Measurements from ENCODE around the gene OR7C1. TPM values are rescaled to one million over a fixed set of nuclear protein-coding genes. Genes with fewer than 3 reads are reported as not detected.

Gene OR7C1
- total RNA-seq, 4 donors from 2014 or later: 2.2 to 3.3 (median 2.9) TPM

DNA sequence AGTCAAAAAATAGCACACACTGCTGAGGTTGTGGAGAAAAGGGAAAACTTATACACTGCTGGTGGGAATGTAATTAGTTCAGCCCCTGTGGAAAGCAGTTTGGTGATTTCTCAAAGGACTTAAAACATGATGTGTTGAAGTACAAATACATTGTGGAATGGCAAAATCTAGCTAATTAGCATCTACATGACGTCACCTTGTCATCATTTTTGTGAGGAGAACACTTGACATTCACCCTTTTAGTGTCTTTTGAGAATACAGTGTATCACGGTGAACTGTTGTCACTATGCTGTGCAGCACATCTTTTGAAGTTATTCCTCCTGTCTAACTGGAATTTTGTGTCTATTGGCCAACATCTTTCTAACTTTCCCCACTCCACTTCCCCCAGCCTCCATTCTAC lies 8.2 kb upstream of the OR7C1 start:
- 21 to 28% methylated on average over 2 of the region's 2 CpGs for WGBS, 2 donors
- intact Hi-C loops (cut with DNase I; ENCODE audit: low total_unique reads): no loop called here
- no peak for DNase-seq (ENCODE audit: low spot score in 2 of 2)
- H3K4me3 ChIP-seq (ENCODE audit: low read depth, poor library complexity, severe bottlenecking): no peak overlapping the region
- TF ChIP-seq, protein P1, sequence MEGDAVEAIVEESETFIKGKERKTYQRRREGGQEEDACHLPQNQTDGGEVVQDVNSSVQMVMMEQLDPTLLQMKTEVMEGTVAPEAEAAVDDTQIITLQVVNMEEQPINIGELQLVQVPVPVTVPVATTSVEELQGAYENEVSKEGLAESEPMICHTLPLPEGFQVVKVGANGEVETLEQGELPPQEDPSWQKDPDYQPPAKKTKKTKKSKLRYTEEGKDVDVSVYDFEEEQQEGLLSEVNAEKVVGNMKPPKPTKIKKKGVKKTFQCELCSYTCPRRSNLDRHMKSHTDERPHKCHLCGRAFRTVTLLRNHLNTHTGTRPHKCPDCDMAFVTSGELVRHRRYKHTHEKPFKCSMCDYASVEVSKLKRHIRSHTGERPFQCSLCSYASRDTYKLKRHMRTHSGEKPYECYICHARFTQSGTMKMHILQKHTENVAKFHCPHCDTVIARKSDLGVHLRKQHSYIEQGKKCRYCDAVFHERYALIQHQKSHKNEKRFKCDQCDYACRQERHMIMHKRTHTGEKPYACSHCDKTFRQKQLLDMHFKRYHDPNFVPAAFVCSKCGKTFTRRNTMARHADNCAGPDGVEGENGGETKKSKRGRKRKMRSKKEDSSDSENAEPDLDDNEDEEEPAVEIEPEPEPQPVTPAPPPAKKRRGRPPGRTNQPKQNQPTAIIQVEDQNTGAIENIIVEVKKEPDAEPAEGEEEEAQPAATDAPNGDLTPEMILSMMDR (IDR thresholded peaks at IDR 0.05): no peak
- TF ChIP-seq POLR2A (IDR thresholded peaks at IDR 0.05): no peak

DNA sequence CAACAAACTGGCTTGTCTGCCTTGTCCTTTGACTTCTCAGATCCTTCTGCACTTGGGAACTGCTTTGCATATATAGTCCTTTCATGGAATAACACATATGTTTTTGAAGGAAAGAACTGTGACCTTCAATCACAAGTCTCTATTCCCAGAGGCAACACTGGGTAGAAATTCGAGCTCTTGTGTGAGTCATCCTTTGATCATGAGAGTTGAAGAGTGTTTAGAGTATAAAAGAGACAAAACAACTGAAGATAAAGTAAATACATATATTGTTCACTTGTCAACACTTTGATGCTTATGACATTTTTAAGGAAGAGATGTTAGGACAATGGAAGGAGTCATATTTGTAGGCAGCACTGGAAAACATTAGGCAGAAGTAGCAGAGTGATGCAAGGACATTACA lies 5.2 kb upstream of the OR7C1 start:
- WGBS, 2 donors: 10 to 13% methylated on average over 1 of the region's 1 CpG

DNA sequence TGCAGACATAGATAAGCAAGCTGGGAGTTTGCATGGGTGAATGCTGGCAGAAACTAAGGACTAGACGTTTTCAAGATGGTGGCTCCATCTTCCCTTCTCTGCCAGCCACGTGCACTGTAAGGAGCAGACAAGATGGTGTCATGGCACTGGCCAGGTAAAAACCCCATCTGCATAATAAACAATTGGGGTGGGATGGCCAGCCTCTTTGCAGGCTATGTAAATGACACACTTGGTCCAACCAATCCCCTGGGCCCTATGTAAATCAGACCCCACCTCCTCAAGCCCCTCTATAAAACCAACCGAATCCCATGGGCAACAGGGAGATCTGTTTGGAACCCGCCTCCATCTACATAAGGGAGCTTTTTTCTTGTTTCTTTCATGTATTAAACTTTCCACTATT lies 2.4 kb upstream of the OR7C1 start:
- no peak for TF ChIP-seq POLR2A (IDR thresholded peaks at IDR 0.05)
- TF ChIP-seq, protein P1 (IDR thresholded peaks at IDR 0.05): no peak
- DNase-seq (ENCODE audit: low spot score in 2 of 2): no peak
- no peak overlapping the region for H3K4me3 ChIP-seq (ENCODE audit: low read depth, poor library complexity, severe bottlenecking)
- intact Hi-C loops (cut with DNase I; ENCODE audit: low total_unique reads): no loop called here
- 73% methylated on average over 4 of the region's 4 CpGs for WGBS, 2 donors

More for the DNA sequence above, 5.2 kb upstream of the OR7C1 start:
- no peak for DNase-seq (ENCODE audit: low spot score in 2 of 2)
- no peak overlapping the region for H3K4me3 ChIP-seq (ENCODE audit: low read depth, poor library complexity, severe bottlenecking)
- TF ChIP-seq POLR2A (IDR thresholded peaks at IDR 0.05): no peak
- TF ChIP-seq, protein P1 (IDR thresholded peaks at IDR 0.05): no peak
- intact Hi-C loops (cut with DNase I; ENCODE audit: low total_unique reads): no loop called here

DNA sequence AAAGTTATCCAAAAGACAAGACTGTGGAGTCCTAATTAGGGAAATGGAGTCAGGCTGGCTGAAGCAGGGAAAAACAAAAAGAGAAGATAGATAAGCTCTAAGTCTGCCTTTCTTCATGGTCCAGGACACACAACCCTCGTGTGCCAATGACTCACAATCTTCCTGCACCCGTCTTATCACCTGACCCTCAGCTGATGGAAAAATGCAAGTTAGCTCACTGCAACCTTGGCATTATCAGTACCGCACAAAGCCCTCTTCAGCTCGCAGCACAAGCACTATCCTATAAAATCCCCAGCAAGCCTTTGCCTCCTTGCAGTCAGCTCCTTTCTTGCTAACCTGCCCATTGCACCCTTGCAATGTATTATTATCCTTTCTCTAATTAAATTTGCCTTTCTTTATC lies 4.3 kb downstream of the OR7C1 start:
- TF ChIP-seq, protein P1 (IDR thresholded peaks at IDR 0.05): no peak
- no peak for TF ChIP-seq POLR2A (IDR thresholded peaks at IDR 0.05)
- 70 to 73% methylated on average over 4 of the region's 4 CpGs for WGBS, 2 donors
- intact Hi-C loops (cut with DNase I; ENCODE audit: low total_unique reads): no loop called here
- H3K4me3 ChIP-seq (ENCODE audit: low read depth, poor library complexity, severe bottlenecking): no peak overlapping the region
- DNase-seq (ENCODE audit: low spot score in 2 of 2): no peak

DNA sequence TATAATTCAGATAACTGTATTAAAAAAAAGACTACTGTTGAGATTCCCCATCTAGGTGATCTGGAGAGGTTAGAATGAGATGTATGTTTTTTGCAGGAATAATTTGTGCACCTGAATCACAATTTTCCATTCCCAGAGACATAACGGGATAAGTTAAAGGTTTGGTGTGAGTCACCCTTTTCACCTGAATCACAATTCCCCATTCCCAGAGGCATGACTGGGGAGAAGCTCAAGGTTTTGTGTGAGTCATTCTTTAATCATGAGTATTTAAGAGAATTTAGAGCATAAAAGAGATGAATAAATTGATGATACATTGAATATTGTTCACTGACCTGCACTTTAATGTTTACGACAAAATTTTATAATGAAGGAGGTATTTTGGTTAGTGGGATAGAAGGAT lies 9.0 kb downstream of the OR7C1 start:
- H3K4me3 ChIP-seq (ENCODE audit: low read depth, poor library complexity, severe bottlenecking): no peak overlapping the region
- no peak for DNase-seq (ENCODE audit: low spot score in 2 of 2)
- WGBS, 2 donors: 59 to 71% methylated on average over 2 of the region's 2 CpGs
- intact Hi-C loops (cut with DNase I; ENCODE audit: low total_unique reads): no loop called here
- no peak for TF ChIP-seq POLR2A (IDR thresholded peaks at IDR 0.05)
- TF ChIP-seq, protein P1 (IDR thresholded peaks at IDR 0.05): no peak

DNA sequence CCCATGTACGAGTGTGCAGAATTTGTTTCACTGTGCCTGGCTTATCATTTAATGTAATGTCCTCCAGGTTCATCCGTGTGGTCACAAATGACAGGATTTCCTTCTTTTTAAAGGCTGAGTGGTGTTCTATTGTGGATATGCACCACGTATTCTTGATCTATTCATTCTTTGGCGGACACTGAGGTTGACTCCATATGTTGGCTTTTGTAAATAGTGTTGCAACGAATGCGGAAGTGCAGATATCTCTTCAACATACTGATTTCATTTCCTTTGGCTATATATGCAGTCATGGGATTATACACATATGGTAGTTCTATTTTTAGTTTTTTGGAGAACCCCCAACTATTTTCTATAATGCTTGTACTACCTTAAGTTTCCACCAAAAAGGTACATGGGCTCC lies 13.0 kb downstream of the OR7C1 start:
- DNase-seq (ENCODE audit: low spot score in 2 of 2): no peak
- 45 to 49% methylated on average over 6 of the region's 6 CpGs for WGBS, 2 donors
- intact Hi-C loops (cut with DNase I; ENCODE audit: low total_unique reads): no loop called here

More for the DNA sequence above, 13.0 kb downstream of the OR7C1 start:
- H3K4me3 ChIP-seq (ENCODE audit: low read depth, poor library complexity, severe bottlenecking): no peak overlapping the region
- TF ChIP-seq POLR2A (IDR thresholded peaks at IDR 0.05): no peak
- TF ChIP-seq, protein P1 (IDR thresholded peaks at IDR 0.05): no peak
